GM18505 (cell line): ENCODE results near the gene PSMB11.
"Not testable (repeated sequence)": the region's sequence is repeated elsewhere in the genome, so short reads cannot be mapped to it uniquely, and the experiment has no call there.

Experiments used
- ATAC-seq: cut with Tn5 transposase; IDR thresholded peaks from one replicate; pipeline ENCODE4 v1.9.1; 2021; ENCODE audit not compliant: unreplicated experiment
- POLR2A ChIP-seq: IDR thresholded peaks from 4 replicates; pipeline ENCODE4 v1.6.1; 2011; ENCODE audit warnings: borderline replicate concordance; ENCODE audit not compliant: insufficient read depth, insufficient read length; ENCODE audit errors: extremely low read depth

PSMB11 gene

DNA sequence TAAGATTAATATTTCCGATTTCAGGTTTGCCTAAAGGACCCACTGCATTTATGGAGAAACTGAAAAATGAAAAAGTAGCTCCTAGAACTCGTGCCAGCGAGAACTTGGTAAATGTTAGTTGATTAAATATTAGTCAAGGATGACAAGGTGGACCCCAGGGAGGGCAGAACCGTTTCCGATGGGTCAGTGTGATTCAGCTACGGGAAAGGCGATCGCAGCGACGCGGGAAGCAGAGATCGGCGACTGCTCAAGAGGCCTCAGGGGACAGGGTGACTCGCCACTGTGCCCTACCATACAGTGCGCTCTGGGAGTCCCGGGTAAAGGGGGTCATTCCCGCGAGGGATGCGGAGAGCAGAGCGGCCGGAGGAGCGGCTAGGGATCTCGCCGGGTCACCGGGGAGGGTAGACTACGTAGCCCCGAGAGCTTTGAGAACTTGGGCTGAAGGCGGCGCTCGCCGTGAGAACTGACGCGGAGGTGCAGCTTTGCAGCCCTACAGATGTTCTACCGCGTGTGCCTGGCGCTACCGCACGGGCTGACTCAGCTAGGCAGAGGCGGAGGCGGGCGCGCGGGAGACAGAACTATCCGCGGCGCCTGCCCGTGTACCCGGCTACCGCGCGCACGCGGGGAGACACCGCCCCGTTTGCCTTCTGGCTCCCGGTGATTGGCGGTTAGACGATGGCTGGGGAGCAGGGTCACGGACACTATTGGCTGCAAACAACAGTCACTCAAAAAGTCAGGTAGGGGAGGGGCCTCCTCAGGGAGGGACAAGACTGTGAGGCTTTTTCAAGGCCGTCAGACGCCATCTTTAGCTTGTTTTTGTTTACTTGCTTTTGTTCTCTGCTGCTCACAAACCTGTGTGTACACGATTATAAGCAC is 35.2 kb upstream of the PSMB11 start:
- peak; percentile 97 for TF ChIP-seq POLR2A
- peak; percentile 89 for ATAC-seq

DNA sequence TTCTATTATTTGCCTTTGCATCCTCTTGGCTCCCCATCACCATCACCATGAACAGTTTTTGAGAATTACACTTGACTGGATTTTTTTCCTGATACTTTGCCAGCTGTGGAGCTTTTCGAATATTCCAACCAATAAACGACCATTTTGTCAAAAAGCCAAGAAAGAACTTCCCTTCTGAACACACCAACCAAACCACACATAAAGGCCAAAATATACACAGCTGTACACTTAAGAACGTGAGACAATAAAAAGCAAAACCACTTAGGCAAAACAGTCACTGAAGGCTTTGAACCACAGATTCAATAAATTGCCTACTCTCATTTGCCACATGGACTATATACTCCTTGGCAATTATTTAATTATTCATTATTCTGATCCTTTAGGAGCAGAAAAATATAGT is 33.2 kb upstream of the PSMB11 start:
- TF ChIP-seq POLR2A = no peak
- no peak for ATAC-seq

DNA sequence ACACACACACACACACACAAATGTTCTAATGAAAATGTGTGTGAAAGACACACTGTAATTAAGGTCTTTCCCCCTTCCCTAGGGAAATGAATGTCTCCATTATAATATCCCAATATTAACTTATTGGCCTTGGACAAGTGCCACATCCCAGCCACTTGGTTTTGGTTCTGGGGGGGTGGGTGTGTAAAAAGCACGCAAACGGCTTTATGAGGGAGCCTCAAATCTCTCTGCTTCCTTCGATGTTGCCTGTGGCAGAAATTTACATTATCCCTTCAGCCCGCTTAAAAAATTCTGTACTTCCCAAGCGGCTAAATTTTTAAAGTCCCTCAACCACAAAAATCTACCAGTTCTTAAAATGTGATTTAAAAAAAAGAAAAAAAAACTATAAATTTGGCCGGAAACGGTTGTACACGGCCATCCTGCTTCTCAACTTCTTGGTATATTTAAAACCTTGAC is 32.5 kb upstream of the PSMB11 start:
- no peak for TF ChIP-seq POLR2A
- no peak for ATAC-seq

DNA sequence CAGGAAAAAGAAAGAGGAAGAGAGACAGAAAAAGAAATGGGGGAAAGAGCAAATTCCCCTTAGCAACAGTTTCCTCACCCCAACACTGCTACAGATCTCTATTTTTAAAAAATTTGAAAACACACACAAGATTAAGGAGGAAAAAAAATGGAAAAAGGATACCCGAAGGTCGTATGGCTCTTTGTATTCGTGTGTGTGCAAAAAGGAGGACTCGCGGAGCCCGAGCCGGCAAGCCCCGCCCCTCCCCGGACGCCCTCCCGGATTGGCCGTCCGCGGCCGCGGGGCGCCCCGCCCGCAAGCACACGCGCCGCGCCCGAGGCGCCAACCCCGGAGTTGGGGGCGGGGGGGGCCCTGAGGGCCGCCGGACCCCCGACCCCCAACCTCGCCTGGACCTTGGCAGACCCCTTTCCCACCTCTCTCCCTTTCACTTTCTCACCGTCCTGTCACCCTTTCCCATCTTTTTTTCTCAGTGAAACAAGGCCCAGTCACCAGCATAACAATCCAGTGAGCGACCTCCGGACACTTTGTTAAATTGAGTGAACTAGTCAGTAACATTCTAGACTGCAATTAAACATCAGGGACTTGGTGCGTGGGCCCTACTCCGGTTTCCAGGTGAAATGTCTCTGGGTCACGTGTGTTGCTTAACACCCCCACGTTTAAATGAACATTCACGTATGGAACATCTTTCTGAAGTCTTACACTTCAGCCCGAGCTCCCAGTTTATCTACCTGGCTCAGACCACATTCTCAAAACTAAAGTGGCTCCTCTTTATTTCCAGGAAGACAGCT is 31.9 kb upstream of the PSMB11 start, which contains the start of gene C14orf93:
TSS of gene C14orf93 (minus strand) at position 205 of the 788 bp plus-strand sequence. CDS start 11,120 bp downstream, outside the sequence.
- peak; percentile 40 for ATAC-seq

DNA sequence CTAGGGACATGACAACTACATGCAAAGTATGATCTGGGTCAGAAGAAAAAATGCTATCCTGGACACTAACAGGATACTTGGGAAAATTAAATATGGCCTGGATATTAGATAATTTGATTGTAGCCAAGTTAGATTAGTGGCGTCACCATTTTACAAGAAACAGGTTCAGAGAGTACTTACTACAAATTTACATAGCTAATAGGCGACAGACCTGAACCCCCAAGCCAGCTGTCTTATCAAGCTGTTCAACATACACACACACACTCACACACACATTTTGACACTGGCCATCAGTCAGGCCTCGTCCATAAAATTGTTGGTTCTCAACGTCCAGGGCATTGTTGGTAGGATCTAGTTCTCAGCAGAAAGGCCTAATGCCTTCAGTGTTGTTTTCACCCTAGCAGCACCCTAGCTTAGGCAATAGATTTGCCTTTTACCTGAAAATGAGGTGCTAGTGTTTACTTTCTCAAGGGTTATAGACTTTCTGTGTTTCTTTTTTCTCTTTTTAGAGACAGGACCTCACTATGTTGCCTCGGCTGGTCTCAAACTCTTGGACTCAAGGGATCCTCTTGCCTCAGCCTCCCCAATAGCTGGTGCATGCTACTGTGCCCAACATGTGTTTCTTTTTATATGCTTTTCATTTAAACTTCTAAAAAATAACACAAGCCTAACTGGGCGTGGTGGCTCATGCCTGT is 28.8 kb upstream of the PSMB11 start:
- no peak for TF ChIP-seq POLR2A
- ATAC-seq = no peak

More for the DNA sequence above, 31.9 kb upstream of the PSMB11 start, which contains the start of gene C14orf93:
- peak; percentile 71 for TF ChIP-seq POLR2A

DNA sequence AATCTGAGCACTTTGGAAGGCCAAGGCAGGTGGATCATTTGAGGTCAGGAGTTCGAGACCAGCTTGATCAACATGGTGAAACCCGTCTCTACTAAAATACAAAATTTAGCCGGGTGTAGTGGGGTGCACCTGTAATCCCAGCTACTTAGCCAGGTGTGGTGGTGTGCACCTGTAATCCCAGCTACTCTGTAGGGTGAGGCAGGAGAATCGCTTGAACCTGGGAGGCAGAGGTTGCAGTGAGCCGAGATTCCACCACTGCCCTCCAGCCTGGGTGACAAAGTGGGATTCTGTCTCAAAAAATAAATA is 28.3 kb upstream of the PSMB11 start:
- not testable (repeated sequence) for ATAC-seq

DNA sequence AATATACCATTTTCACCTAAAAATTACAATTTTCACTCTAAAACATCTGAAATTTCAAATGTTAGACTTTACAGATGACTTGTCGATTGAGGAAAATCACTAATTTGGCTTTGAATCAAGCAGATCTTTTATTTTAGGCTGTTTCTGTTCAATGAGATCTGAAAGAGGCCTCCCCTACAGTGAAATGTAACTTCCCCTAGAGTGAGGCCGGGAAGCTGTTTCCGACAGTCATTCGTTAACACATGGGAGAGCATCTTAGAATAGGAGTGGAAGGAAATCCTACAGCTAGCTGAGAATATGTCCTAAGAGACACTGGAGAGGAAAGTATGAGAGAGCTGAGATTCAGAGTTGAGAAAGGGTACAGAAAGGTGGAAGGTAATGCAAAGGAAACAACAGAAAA is 26.4 kb upstream of the PSMB11 start:
- ATAC-seq = no peak
- TF ChIP-seq POLR2A = no peak

GRCh38 chr14:23017091-23017490 is 24.9 kb upstream of the PSMB11 start:
- no peak for ATAC-seq
- TF ChIP-seq POLR2A = no peak

DNA sequence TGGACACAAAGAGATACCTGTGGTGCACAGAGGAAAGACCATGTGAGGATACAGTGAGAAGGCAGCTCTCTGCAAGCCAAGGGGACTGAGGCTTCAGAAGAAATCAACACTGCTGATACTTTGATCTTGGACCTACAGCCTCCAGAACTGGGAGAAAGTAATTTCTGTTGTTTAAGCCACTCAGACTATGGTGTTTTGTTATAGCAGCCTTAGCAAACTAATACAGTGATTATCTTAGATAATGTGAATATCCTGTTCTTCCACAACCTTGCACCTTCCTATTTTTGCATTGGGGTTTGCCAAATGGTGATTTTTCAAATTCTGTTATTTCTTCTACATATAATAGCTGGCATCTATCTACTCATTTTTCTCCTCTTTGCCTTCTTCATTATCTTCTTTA is 23.9 kb upstream of the PSMB11 start:
- TF ChIP-seq POLR2A = no peak

DNA sequence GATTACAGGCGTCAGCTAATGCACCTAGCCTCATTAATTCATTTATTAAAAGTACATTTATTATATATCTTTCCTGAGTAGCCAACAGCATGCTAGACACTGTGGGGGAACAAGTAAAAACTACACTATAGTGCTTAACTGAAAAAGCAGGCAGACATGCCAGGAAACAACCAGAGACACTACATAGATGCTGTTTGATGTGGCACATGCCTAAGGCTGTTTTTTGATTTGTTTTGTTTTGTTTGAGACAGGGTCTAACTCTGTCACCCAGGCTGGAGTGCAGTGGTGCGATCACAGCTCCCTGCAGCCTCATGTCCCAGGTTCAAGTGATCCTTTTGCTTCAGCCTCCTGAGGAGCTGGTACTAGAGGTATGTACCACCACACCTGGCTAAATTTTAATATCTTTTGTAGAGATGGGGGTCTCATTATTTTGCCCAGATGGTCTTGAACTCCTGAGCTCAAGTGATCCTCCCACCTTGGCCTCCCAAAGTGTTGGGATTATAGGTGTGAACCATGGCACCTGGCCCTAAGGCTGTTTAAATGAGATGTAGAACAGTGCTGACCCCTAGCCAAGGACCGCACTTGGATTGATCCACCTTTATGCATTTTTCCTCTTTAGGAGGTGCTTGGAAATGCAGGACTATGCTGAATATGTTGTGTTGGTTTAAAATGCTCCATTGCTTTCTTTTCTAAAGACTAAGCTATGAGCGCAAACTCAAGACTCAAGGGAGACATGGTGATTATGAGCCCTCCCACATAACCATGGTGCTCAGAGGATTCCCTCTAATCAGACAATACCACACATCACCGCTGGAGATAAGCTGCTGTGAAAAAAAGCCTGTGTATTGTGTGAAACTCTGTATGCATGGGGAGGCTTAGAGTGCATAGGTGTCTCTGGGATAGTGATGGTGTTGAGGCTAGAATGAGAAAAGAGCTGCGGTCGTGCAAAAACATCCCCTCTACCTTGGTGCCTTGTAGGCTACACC is 21.6 kb upstream of the PSMB11 start:
- ATAC-seq = no peak
- no peak for TF ChIP-seq POLR2A

More for the DNA sequence above, 23.9 kb upstream of the PSMB11 start:
- ATAC-seq = no peak

DNA sequence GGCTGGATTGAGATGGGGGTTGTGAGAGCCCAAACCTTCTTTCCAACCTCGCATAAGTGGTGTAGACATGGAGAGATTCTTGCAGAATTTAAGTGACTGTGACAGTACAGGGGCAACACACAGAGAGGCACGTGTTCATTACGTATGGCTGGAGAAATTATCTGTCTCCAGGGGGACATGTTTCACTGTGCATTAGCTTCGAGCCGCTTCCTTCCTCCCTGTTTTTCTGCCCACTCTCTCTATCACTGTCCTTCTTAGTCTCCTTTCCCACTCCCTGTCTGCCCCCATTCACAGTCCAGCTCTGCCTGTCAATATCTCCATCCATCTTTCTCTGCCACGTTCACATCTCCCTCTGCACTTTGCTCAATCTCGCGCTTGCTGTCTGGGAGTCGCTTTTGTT is 20.6 kb upstream of the PSMB11 start:
- no peak for TF ChIP-seq POLR2A
- no peak for ATAC-seq

GRCh38 chr14:23021889-23022442 is 20.0 kb upstream of the PSMB11 start:
- no peak for TF ChIP-seq POLR2A
- ATAC-seq = no peak
